CD4-positive, alpha-beta T cell (primary cell): Measurements from ENCODE around the gene SHTN1. TPM values are rescaled to one million over a fixed set of nuclear protein-coding genes. Genes with fewer than 3 reads are reported as not detected.

Source experiments
- ATAC-seq: fragments of 200-7000 bp; cut with Tn5 transposase; one replicate; pipeline ENCODE4 v1.10.0; 2022; ENCODE audit warnings: mild to moderate bottlenecking; ENCODE audit not compliant: poor library complexity
- CTCF ChIA-PET: fragments of 350-600 bp; sonication (Branson Sonifier 250); formaldehyde crosslinking; loops from one replicate; lab custom pipeline; 2021; ENCODE audit warnings: antibody characterized with exemption, inconsistent platforms; lab: Charles Lee
- POLR2A ChIA-PET: fragments of 350-600 bp; sonication (Branson Sonifier 250); formaldehyde crosslinking; loops from one replicate; lab custom pipeline; 2021; ENCODE audit warnings: antibody characterized with exemption, inconsistent platforms; lab: Charles Lee
- DNase-seq, 14 experiments: peaks; one replicate each; pipeline ENCODE4 v3.0.0-alpha.2; 2013 to 2020; ENCODE audit warnings: mixed read lengths in 2 of 14
- H3K27ac ChIP-seq, 2 donors: one replicate each; pipeline versions ENCODE4 v1.5.1 to v1.7.0; 2013; ENCODE audit warnings: low read length in 2 of 2, low read depth in 1 of 2, mild to moderate bottlenecking in 1 of 2
- H3K27me3 ChIP-seq, 2 experiments: 1 replicate in 1 of 2; 2 replicates in 1 of 2; pipeline versions ENCODE4 v1.6.1 to v1.7.0; 2013; ENCODE audit warnings: low read length in 2 of 2, control low read depth in 1 of 2, mild to moderate bottlenecking in 1 of 2, moderate library complexity in 1 of 2; ENCODE audit not compliant: insufficient read depth in 2 of 2, control insufficient read depth in 1 of 2
- H3K36me3 ChIP-seq: one replicate; pipeline ENCODE4 v1.6.1; 2013; ENCODE audit warnings: low read length, control low read depth; ENCODE audit not compliant: insufficient read depth
- H3K4me1 ChIP-seq: one replicate; pipeline ENCODE4 v1.6.1; 2013; ENCODE audit warnings: low read length, control low read depth; ENCODE audit not compliant: insufficient read depth
- H3K4me3 ChIP-seq: one replicate; pipeline ENCODE4 v1.5.1; 2013; ENCODE audit warnings: mild to moderate bottlenecking, low read length, moderate library complexity
- H3K9me3 ChIP-seq, 2 experiments: 1 replicate in 1 of 2; 2 replicates in 1 of 2; pipeline versions ENCODE4 v1.6.1 to v1.7.0; 2013; ENCODE audit warnings: low read length in 2 of 2, mild to moderate bottlenecking in 2 of 2, control low read depth in 1 of 2, moderate library complexity in 1 of 2; ENCODE audit not compliant: control insufficient read depth in 1 of 2, insufficient read depth in 1 of 2
- H3K27ac Mint-ChIP-seq: one replicate; pipeline ENCODE4 v1.8.0; 2020; ENCODE audit warnings: mixed read lengths
- H3K27me3 Mint-ChIP-seq: one replicate; pipeline ENCODE4 v1.8.0; 2021; ENCODE audit warnings: mixed read lengths
- H3K36me3 Mint-ChIP-seq: one replicate; pipeline ENCODE4 v1.8.0; 2021; ENCODE audit warnings: low read depth, mixed read lengths
- H3K4me1 Mint-ChIP-seq: one replicate; pipeline ENCODE4 v1.8.0; 2021; ENCODE audit warnings: low read depth, mixed read lengths
- H3K4me3 Mint-ChIP-seq: one replicate; pipeline ENCODE4 v1.8.0; 2020; ENCODE audit warnings: mild to moderate bottlenecking, mixed read lengths
- H3K9me3 Mint-ChIP-seq: one replicate; pipeline ENCODE4 v1.8.0; 2020; ENCODE audit warnings: mixed read lengths
- intact Hi-C, 2 experiments: fragments of 100-400 bp; cut with DNase I in 1 of 2; cut with micrococcal nuclease in 1 of 2; formaldehyde crosslinking; loops; one replicate each; pipeline versions ENCODE4 v1.15.1 to v1.9.0; 2023 to 2025; cut with DNase I, micrococcal nuclease
- total RNA-seq, 174 experiments: library from RNA in 2 of 174; stranded (reverse) in 2 of 174; gene quantifications; one replicate each; pipeline ENCODE4 v1.2.3 and lab custom pipeline; 2021 to 2026
- TF ChIP-seq, protein P1 (sequence below): fragments of 200-600 bp; IDR thresholded peaks from one replicate; pipeline ENCODE4 v1.8.0; 2022; ENCODE audit warnings: antibody characterized with exemption, mild to moderate bottlenecking

The SHTN1 gene
- total RNA-seq, 2 experiments from 2014 or later = 0.75 to 0.85 TPM

DNA sequence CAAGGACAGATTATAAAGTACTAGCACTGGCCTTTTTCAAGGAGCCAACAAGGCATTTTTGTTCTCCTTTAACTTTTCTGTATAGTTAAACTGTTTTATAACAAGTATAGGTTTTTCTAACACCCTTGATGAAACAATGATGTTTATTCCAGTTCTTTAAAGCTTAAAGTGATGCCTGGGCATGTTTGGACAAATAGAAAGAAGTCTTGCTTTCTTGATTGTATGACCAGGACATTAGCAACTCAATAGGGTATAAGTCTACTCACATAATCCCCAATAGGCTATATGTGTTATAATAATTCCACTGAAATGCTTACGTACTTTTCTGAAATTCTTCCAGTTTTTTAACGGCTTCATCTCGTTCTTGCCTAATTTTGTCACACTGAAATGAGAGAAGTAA lies 36.7 kb downstream of the SHTN1 start:
- TF ChIP-seq, protein P1, sequence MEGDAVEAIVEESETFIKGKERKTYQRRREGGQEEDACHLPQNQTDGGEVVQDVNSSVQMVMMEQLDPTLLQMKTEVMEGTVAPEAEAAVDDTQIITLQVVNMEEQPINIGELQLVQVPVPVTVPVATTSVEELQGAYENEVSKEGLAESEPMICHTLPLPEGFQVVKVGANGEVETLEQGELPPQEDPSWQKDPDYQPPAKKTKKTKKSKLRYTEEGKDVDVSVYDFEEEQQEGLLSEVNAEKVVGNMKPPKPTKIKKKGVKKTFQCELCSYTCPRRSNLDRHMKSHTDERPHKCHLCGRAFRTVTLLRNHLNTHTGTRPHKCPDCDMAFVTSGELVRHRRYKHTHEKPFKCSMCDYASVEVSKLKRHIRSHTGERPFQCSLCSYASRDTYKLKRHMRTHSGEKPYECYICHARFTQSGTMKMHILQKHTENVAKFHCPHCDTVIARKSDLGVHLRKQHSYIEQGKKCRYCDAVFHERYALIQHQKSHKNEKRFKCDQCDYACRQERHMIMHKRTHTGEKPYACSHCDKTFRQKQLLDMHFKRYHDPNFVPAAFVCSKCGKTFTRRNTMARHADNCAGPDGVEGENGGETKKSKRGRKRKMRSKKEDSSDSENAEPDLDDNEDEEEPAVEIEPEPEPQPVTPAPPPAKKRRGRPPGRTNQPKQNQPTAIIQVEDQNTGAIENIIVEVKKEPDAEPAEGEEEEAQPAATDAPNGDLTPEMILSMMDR = no peak
- no peaks in the 10 kb centered on the region for H3K4me1 Mint-ChIP-seq
- no peaks in the 10 kb centered on the region for H3K9me3 Mint-ChIP-seq
- Histone ChIP-seq H3K4me3 (no peak overlapping the region), H3K9me3 (peaks cover 0 to 3% of the 10 kb centered on the region in 2 experiments), H3K4me1 (no peaks in the 10 kb centered on the region), H3K27me3 (no peaks in the 10 kb centered on the region), H3K36me3 (no peaks in the 10 kb centered on the region), H3K27ac (no peak overlapping the region)
- ChIA-PET CTCF (no interaction called here), POLR2A (no interaction called here)
- no peak overlapping the region for H3K27ac Mint-ChIP-seq
- no peaks in the 10 kb centered on the region for H3K36me3 Mint-ChIP-seq
- no peak overlapping the region for H3K4me3 Mint-ChIP-seq
- intact Hi-C loops = no loop called here
- DNase-seq (no peak), ATAC-seq (no peak)
- H3K27me3 Mint-ChIP-seq = no peaks in the 10 kb centered on the region

DNA sequence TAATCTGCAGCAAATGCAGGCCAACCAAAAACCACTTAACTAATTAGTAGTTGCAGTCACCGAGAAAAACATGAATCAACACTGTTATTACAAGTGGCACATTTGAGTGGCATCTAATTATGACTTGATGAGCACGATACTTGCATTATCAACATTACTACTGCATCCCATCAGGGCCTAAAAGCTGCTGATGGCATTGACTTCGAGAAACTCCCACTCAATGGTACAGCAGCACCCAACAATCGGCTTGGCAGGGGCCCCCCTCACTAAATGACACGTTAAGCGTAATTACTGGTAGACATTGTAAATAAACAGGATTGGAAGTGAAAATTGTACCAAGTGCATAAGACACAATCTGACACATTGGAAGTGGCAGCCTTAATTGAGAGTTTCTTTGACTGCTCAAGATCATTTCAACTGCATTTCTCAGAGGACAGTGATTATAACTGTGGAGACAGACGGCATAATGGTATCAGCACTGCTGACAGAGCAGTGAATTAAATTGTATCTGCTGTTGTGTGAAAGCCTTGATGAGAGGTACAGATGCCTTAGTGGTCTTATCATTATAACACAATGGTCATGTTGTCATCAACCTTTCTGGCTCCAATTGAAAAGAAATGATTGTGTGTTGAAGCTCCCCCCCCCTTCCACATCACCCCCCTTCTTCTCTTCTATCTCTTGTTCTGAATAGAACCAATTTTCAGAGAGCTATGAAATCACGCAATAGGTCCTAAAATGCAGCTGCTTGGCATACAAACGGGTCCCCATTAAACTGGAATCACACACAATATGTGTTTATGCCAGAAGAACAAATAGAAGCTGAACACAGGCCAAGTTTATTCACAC lies 43.4 kb downstream of the SHTN1 start:
- intact Hi-C loops = no loop called here
- DNase-seq = no peak
- H3K9me3 ChIP-seq = peaks cover 0 to 3% of the 10 kb centered on the region in 2 experiments
- no peak overlapping the region for H3K27ac ChIP-seq
- H3K36me3 ChIP-seq = no peaks in the 10 kb centered on the region
- no peak overlapping the region for H3K4me3 ChIP-seq
- no peak for ATAC-seq
- H3K27me3 Mint-ChIP-seq = no peaks in the 10 kb centered on the region
- TF ChIP-seq, protein P1 = no peak
- ChIA-PET POLR2A (no interaction called here), CTCF (no interaction called here)
- no peaks in the 10 kb centered on the region for H3K36me3 Mint-ChIP-seq
- no peaks in the 10 kb centered on the region for H3K4me1 Mint-ChIP-seq
- H3K9me3 Mint-ChIP-seq = no peaks in the 10 kb centered on the region
- H3K27me3 ChIP-seq = no peaks in the 10 kb centered on the region
- H3K4me1 ChIP-seq = no peaks in the 10 kb centered on the region
- H3K4me3 Mint-ChIP-seq = no peak overlapping the region
- no peak overlapping the region for H3K27ac Mint-ChIP-seq

DNA sequence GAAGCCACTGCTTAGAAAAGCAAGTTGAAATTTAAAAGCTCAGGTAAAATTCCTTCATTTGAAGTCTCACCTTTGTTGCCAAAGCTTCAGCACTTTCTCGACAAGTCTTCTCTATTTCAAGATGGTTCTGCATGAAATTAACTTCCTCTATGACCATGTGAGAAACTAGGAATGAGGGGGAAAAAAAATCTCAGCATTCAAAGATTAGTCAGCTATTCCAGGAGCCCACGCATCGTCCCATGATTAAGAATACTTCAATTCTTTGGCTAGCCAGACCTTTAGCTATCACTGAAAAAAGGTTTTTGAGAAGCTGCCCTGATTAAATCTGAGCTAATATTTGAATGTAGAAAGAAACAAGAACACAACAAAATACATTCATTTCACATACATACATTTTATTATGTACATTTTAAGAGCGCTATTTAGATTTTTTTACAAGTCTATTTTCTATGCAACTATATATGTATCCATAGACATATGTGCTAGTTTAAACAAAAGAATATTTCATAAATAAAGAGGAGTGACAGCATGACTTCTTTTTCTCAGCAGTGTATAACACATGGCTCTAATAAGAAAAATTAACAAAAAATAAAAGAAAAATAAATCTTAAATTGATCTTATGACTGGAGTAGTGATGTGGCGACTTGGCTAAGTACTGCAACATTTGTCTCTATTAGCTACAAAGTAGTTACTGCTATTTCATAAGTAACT lies 44.8 kb downstream of the SHTN1 start:
- Mint-ChIP-seq H3K36me3 (no peaks in the 10 kb centered on the region), H3K27me3 (peaks cover 5% of the 10 kb centered on the region), H3K4me3 (no peak overlapping the region), H3K27ac (no peak overlapping the region), H3K9me3 (no peaks in the 10 kb centered on the region), H3K4me1 (no peaks in the 10 kb centered on the region)
- no peaks in the 10 kb centered on the region for H3K27me3 ChIP-seq
- H3K9me3 ChIP-seq = peaks cover 0 to 3% of the 10 kb centered on the region in 2 experiments
- H3K27ac ChIP-seq = no peak overlapping the region
- DNase-seq (no peak), ATAC-seq (no peak)
- no peaks in the 10 kb centered on the region for H3K4me1 ChIP-seq
- TF ChIP-seq, protein P1 = no peak
- H3K4me3 ChIP-seq = no peak overlapping the region
- intact Hi-C loops = no loop called here
- ChIA-PET CTCF (no interaction called here), POLR2A (no interaction called here)
- no peaks in the 10 kb centered on the region for H3K36me3 ChIP-seq
